ENCODE measurements around the gene LMO3.

- TF ChIP-seq RAD21 (IDR thresholded peaks at IDR 0.05; ENCODE audit: low read length) = no peak
- no peak for TF ChIP-seq CTCF (conservative IDR thresholded peaks at IDR 0.05; ENCODE audit: low read depth, low read length)
- TF ChIP-seq MXI1 (IDR thresholded peaks at IDR 0.05; ENCODE audit: borderline replicate concordance, low read depth, low read length) = no peak
- no peak for TF ChIP-seq POLR2A (IDR thresholded peaks at IDR 0.05; ENCODE audit: low read depth, low read length)
- TF ChIP-seq MAZ (IDR thresholded peaks at IDR 0.05; ENCODE audit: borderline replicate concordance, low read depth, low read length) = no peak
- no peak for TF ChIP-seq SMC3 (IDR thresholded peaks at IDR 0.05; ENCODE audit: low read depth, low read length)
- no peak for TF ChIP-seq RFX5 (IDR thresholded peaks at IDR 0.05; ENCODE audit: low read depth, low read length)
- no peak for TF ChIP-seq NFE2L2 (IDR thresholded peaks at IDR 0.05; ENCODE audit: low read depth, low read length)
These were observed 21.0 kb upstream of the LMO3 start for GRCh38 chr12:16626991-16627390.
